H4 (cell line): ENCODE measurements around the gene ALDH2. TPM values are rescaled to one million over a fixed set of nuclear protein-coding genes. Genes with fewer than 3 reads are reported as not detected.
A peak's percentile ranks its signal among the peaks of the same experiment; 100 is the strongest.
"Not testable (repeated sequence)": the region's sequence is repeated elsewhere in the genome, so short reads cannot be mapped to it uniquely, and the experiment has no call there.

Experiments used
- DNase-seq: peaks from one replicate; pipeline ENCODE4 v3.0.0-alpha.2; 2015; ENCODE audit warnings: low spot score
- total RNA-seq: library from RNA; depleted of rRNA; stranded (reverse); fragments of >200 nt; shearing (Covaris generic); gene quantifications from 2 replicates; pipeline ENCODE4 v1.2.3, GENCODE V29; 2014

The ALDH2 gene
- total RNA-seq, 1 experiment from 2014 or later = 18.5 TPM

DNA sequence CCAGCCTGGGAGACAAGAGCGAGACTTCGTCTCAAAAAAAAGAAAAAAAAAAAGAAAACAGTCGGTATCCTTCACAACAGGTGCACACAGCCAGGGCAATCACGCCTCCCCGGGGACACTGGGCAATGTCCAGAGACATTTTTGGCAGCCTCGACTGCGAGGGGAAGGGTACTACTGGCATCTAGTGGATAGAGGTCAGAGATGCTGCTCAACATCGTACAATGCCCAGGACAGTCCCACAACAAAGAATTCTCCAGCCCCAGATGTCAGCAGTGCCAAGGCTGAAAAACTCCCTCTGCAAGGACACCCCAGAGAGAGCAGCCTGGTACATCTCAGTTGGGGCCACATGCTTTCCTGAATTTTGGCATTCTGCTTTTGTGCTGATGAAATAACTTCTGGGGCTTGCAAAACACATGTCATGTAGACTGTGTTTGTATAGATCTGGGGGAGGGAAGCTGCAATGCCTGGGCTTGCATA is 21.5 kb downstream of the ALDH2 start:
- no peak for DNase-seq

DNA sequence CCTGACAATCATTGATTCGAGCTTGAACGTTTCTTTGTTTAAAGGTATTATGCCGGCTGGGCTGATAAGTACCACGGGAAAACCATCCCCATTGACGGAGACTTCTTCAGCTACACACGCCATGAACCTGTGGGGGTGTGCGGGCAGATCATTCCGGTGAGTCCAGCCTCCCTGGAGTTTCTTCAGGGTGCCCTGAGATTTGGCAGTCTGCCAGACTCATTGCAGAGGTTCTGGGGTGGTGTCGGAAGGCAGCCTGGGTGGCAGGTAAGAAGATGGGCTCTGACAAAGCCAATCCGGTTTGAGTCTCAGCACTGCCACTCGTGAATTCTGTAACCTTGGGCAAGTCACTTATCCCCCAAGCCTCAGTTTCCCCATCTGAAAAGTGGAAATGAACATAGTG is 23.0 kb downstream of the ALDH2 start:
- no peak for DNase-seq

- no peak for DNase-seq
Observed at GRCh38 chr12:111791507-111791906, 24.8 kb downstream of the ALDH2 start.

DNA sequence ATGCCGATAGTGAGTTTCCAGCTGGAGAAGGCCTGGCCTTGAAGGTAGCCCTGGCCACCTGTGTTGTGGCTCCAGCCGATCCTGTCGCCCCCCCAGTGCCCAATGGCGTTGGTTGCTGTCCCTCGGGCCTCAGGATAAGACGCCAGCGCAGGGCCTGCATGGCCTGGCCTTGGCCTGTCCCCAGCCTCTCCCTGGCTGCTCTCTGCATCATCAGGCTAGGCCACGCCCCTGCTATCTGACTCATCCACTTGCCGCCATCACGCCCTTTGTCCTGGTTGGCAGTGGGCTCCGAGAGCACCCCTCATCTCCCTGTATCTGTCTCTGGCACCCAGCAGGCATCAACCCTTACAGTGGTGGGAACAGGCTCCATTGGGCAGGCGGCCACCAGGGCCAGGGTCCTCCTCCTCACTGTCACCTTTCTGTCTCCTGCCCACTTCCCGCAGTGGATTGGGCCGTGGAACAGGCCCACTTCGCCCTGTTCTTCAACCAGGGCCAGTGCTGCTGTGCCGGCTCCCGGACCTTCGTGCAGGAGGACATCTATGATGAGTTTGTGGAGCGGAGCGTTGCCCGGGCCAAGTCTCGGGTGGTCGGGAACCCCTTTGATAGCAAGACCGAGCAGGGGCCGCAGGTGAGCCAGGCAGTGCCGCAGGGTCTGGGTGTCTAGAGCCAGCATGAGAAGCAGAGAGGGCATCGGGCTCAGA is 25.6 kb downstream of the ALDH2 start:
- peak; percentile 44 for DNase-seq

- no peak for DNase-seq
Observed at GRCh38 chr12:111792856-111793235, 26.1 kb downstream of the ALDH2 start.

DNA sequence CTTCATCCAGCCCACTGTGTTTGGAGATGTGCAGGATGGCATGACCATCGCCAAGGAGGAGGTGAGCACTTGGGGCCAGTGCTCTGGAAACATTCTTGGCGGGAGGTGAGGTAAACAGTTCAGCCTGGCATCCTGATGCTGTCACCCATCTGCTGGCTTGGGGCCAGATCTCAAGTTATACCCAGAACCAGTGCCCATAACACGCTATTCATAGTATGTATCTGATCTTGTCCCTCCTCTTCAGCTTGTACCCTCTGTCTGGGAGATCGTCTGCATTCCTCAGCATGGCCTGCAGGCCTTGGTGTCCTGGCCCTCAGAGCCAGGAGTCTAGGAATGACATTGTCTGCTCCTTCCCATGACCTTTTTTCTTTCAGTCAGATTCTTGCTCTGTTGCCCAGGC is 31.4 kb downstream of the ALDH2 start:
- no peak for DNase-seq

DNA sequence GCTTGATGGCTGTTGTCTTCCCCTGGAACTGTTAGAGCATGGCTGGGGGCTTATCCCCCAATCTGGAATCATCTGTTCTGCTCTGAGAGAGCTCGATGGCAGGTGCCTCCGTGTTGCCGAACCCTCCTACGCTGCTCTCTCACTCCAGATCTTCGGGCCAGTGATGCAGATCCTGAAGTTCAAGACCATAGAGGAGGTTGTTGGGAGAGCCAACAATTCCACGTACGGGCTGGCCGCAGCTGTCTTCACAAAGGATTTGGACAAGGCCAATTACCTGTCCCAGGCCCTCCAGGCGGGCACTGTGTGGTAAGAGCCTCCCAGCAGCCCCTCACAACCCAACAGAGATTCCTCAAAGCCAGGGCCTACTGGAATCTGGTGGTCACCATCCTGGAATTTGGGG is 33.0 kb downstream of the ALDH2 start:
- DNase-seq = no peak

DNA sequence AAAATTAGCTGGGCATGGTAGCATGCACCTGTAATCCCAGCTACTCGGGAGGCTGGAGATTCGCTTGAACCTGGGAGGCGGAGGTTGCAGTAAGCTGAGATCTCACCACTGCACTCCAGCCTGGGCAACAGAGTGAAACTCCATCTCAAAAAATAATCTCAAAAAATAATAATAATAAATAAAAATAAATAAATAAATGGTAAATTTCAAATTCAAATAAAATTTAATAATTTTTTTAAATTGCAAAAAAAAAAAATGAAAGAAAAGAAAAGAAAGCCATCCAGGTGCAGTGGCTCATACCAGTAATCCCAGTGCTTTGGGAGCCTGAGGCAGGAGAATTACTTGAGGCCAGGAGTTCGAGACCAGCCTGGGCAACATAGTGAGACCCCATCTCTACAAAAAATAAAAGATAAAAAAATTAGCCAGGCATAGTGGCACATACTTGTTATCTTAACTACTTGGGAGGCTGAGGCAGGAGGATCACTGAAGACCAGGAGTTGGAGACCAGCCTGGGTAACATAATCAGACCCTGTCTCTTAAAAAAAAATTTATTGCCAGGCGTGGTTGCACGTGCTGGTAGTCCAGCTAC is 36.4 kb downstream of the ALDH2 start:
- no peak for DNase-seq

DNA sequence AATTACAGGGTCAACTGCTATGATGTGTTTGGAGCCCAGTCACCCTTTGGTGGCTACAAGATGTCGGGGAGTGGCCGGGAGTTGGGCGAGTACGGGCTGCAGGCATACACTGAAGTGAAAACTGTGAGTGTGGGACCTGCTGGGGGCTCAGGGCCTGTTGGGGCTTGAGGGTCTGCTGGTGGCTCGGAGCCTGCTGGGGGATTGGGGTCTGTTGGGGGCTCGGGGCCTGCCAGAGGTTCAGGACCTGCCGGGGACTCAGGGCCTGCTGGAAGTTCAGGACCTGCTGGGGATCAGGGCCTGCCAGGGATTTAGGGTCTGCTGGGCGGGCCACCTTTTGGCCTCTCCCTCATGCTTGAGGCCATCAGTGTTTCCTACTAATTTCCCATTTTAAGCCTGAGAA is 37.1 kb downstream of the ALDH2 start:
- no peak for DNase-seq

GRCh38 chr12:111806304-111806703 is 39.6 kb downstream of the ALDH2 start:
- DNase-seq = no peak

DNA sequence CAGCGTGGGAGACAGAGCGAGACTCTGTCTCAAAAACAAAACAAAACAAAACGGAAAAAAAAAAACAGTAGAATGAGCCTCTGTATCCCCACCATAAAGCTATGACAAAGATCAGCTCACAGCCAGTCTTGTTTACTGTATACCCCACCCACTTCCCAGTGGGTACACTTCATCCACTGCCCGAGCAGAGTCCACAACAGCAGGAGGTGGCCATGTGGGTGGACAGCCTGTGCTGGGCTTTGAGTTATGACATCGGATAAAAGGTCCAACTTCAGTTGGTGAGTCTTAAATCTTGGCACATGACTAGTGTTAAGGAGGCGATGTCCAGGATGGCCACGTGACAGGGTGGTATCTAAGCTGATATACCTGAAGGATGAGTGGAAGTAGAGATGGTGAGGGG is 40.5 kb downstream of the ALDH2 start:
- DNase-seq = no peak

DNA sequence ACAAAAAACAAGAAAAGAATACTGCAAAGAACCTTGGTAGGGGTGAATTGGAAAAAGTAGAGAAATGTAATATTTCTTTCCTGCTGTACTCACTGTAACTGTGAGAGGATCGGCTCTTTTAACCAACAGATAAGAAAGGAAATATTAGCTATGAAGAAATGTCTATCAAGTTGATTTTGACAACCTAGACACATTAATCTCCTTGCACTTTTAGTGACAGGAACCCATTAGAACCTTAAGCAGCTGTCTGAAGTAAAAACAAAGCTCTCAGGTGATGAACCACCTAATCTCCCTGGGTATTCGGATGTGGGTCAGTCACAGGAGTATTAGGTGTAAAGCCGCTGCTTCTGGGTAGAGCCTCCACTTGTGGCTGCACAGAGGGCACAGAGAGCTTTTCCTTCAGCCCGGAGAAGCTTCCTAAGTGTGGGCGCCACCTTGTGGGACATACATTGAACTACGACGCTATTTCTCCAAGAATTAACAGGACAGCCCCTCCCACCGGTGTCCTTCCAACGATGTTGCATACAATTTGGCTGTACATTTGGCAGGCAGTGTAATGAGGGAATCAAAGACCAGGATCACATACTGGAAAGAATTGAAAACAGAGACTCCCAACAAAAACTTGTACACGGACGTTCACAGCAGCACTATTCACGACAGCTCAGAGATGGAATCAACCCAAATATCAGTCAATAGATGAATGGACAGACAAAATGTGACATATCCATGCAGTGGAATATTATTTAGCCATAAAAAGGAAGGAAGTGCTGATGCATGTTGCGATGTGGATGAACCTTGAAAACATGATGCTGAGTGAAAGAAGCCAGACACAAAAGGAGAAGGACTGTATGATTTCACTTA is 46.4 kb downstream of the ALDH2 start:
- peak; percentile 81 for DNase-seq

DNA sequence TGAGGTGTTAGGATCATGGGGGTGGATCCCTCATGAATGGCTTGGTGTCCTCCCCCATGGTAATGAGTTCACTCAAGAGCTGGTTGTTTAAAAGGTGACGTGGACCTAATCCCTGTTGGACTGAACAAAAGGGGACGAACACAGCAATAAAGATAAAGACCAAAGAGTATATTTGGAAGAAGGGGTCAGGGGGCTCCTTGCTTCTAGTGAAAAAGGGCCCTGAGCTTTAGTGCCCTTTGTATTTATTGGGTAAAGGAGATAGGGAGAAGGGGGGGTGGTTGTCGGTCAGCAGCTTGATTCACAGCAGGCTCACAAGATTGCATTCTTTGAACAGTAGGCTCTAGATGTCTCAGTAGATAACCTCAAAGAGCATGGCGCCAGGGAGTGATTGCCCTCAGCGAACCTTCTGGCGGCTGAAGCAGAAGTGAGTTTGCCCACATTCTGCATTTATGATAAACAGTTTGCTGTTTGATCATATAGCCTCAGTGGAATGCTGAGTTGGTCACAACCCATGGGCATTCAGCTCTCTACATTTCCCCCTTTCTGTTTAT is 49.4 kb downstream of the ALDH2 start:
- DNase-seq = no peak

DNA sequence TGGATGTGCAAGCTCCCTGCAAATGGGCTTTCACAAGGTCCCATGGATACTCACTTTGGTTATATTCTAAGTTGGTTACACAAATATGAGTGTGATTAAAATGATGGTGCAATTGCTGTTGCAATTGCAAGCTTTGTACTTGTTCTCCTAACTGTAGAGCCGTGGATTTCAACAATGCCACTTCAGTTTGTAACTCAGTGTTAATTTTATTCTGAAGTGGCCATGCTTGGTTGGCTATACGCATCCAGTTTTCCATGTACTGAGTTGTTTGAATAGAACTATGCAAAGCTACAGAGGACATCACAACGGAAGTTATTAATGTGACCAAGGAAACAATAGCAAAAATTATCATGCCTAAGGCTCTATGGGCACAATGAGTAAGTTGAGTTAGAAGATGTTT is 50.2 kb downstream of the ALDH2 start:
- not testable (repeated sequence) for DNase-seq

DNA sequence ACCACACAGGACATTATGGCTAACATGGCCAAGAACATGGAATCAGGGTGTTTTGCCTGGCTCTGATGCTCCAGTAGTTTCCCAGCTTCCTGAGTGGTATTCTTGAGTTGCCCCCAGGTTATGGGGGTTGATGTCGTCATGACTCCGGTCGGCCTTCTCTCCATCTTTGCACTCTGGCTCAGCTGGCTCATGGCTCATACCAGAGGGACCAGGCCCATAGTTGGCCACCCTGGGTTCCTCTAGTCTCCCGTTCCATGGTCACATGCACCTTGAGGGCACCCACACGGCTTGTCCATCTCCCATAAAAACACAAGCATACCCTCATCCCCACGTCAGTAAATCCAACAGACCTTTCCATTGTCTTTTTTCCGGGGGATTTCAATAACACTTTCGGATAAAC is 51.6 kb downstream of the ALDH2 start:
- DNase-seq = no peak

DNA sequence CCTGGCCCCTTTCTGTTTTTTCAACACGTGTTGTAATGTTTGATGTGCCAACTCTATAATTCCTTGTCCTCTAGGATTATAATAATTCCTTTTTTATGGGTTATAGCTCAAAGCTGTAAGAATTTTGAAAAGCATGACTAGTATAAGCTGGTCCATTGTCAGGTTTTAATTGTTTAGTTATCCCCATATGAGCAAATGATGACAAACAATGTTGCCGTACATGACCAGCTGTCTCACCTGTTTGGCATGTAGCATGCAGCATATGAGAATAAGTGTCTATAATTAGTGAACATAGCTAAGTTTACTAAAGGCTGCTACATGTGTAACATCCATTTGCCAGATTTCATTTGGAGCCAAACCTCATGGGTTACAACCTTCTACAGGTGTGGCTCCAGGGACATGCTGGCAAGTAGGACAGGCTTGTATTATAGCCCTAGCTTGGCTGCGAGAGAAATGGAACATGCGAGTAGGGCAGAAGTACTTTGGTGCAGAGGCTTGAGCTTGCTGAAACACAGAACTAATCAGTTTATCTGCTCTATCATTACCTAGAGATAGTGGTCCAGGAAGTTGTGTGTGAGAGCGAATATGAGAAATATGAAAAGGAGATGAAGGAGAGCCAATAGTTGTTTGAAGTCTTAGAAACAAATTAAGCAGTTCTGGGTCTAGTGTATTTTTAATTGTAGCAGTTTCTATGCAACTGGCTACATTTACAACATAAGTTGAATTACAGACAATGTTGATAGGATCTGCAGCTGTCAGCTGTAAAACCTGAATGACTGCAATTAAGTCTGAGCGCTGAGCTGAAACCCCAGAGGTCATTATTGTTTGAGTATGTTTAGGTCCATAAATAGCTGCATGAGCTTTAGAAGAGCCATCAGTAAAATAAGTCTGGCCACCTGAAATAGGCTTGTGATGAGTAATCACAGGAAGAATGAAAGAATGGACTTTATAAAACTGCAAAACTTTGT is 52.7 kb downstream of the ALDH2 start:
- no peak for DNase-seq

DNA sequence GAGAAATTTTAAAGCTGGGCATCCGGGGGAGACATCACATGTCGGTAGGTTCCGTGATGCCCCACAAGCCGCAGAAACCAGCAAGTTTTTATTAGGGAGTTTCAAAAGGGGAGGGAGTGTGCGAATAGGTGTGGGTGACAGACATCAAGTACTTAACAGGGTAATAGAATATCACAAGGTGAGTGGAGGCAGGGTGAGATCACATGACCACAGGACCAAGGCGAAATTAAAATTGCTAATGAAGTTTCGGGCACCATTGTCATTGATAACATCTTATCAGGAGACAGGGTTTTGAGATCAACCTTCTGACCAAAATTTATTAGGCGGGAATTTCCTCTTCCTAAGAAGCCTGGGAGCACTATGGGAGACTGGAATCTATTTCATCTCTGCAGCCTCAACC is 54.1 kb downstream of the ALDH2 start:
- not testable (repeated sequence) for DNase-seq

DNA sequence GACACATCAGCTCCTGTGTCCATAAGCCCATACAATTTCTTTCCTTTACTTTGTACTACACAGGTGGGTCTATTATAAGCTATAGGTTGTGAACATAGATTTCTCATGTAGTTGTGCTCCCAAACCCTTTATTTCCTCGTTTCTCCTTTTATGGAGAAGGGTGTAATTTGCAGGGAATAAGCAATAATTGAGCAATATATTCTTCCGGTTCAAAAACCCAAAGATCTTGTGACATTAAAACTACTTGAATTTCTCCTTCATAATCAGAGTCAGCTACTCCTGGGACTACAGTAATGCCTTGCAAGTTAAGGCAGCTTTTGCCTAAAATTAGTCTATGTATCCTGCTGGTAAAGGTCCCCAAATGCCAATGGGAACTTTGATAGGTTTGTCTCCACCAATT is 56.2 kb downstream of the ALDH2 start:
- DNase-seq = no peak

GRCh38 chr12:111823891-111824290 is 57.2 kb downstream of the ALDH2 start:
- no peak for DNase-seq

- DNase-seq = not testable (repeated sequence)
Observed at GRCh38 chr12:111824312-111824711, 57.6 kb downstream of the ALDH2 start.

- no peak for DNase-seq
Observed at GRCh38 chr12:111825509-111825908, 58.8 kb downstream of the ALDH2 start.
